ENCODE data around the gene DLL3.

DNA sequence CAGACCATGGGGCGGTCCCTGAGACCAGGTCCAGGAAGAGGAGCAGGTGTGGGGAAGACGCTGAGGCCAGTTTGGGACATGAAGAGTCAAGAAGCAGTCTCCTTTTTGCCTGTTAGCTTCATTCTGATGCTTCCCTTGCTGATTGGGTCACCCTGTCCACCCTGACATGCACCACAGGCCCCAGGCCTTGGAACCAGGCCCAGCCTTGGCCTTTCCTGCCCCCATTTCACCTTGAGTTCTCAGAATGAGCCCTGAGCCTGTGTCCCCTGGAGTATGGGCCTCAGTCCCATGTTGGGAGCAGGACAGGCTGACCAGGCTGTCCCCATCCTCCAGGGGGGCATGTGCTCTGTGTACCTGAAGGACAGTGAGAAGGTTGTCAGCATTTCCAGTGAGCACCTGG lies 23.0 kb upstream of the DLL3 start:
- TF ChIP-seq EZH2 (IDR thresholded peaks at IDR 0.05; ENCODE audit: insufficient read depth, poor library complexity, severe bottlenecking), result no peak
- no peak for TF ChIP-seq EZH2phosphoT487 (IDR thresholded peaks at IDR 0.05; ENCODE audit: insufficient read depth, low read depth)
